NOMO-1 treated with DMSO at 0.1 percent for 48 hours (cell line): ENCODE results near the gene ADARB1.
A peak's percentile ranks its signal among the peaks of the same experiment; 100 is the strongest.

Experiments used
- DNase-seq: peaks from one replicate; lab custom pipeline; 2025; ENCODE audit not compliant: unreplicated experiment; lab: John Stamatoyannopoulos, UW

Gene ADARB1

DNA sequence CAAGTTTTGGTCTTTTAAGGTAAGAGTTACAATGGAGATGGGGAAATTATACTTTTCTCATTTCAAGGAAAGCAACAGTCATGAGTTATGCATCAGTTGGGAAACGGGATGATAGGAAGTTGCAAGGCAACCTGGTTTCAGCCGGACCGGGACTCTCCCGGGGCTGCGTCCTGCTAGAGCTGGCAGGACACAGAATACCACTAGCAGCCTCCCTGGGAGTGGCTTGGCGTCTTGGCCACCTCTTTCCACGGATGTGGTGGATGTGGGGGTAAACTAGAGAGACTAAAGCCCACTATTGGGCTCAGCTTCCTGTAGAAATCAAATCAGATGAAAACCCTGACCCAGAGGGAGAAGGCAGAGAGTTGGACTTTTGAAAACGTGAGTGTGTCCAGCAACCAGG is 71.9 kb downstream of the ADARB1 start:
- DNase-seq, result no peak

DNA sequence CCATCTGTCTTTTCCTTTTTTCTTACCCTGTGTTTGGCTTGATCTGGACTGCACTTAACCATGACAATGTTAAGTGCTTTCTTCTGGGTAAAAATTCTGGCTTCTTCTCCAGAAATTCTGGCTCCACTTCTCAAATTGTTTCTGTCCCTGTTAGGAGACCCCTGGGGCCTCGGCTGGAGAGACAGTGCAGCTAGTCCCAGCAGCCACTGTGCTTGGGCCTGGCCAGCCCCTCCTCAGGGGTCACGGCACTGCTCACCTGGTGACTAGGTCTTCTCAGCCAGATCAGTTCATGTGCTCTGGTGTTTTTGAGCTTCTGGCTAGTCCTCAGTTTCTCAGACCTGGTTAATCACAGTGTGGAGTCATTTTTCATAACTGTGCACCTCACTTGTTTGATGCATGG is 72.4 kb downstream of the ADARB1 start:
- no peak for DNase-seq

DNA sequence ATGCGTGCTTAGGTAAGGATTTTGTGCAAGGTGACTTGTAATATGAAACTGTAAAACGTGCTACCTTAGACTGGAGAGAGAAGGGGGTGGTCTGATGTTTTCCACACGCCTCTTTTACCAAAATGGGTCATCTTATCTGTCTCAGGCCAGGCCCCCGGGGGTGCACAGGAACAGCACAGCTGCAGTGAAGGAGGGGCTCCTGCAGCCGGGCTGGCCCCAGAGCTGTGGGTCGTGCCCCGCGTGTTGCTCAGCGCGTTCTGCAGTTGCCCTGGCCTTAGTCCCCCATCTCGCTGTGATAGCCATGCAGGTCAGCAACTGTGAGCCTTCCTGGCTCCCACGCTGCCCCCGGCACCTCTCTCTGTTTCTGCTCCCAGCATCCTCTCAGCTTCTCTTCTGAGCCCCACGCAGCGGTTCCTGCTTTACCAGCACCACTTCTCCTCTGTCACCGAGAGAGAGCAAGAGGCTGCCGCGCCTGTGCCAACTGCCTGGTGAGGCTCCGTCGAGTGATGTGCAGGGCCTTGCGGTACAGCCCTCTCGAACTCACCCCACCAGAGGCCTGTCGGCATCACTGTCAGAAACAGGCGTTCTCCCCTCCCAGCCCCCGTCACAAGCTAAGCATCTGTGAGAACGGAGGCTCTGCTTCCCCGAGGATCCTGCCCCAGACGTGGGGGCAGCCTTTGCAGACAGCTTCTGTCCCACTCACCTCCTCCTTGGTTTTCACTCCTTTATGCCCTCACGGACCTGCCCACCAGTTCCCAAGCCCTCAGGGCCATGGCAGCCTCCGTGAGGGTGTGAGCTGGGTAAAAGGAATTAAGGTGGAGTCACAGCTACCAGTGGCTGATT is 73.3 kb downstream of the ADARB1 start:
- DNase-seq, result no peak

DNA sequence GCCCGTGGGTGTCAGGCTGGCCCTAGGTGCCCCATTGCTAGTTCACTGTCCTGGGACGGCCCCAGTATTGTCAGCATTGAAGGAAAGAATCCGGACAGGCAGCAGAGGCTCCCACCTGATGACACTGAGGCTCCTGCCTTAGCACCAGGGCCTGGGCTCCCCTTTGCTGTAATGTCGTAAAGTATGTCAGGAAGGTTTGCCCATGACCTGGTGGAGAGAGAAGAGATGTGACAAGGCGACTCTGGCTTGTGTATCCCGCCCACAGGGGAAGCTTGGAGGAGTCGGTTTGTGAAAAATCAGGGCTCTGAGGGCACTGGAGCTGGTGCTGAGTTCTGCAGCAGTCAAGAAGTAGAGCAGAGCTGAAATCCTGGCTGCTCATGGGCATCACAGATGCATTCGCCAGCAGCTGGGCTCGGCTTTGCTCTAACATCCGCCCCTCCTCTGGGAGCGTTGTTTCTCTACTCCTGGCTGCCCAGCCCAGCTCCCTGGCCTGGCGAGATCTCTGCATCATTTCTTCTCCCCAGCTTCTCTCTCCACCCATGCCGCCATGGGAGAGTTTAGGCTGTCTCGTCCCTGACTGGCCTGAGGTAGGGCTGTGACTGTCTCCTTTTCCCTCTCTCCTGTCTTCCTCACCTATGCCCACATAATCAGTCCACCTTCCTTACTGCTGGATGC is 74.1 kb downstream of the ADARB1 start:
- no peak for DNase-seq

DNA sequence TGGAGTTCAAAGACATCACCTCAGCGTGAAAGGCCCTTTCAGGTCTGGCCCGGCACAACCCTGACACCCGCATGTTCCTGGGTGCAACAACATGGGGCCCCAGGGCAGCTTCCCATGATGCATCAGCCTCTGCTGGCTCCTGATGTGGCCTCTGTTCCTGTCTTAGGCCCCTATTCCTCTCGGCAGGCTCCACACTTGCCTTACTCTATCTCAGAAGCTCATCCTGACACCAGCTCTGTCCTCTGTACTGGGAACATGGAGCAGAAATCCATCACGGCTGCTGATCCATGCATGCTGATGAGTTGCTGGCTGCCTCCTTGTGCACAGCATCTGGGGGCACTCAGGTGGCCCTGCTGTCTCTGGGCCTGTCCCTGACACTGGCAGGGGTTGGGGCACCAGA is 74.6 kb downstream of the ADARB1 start:
- no peak for DNase-seq

DNA sequence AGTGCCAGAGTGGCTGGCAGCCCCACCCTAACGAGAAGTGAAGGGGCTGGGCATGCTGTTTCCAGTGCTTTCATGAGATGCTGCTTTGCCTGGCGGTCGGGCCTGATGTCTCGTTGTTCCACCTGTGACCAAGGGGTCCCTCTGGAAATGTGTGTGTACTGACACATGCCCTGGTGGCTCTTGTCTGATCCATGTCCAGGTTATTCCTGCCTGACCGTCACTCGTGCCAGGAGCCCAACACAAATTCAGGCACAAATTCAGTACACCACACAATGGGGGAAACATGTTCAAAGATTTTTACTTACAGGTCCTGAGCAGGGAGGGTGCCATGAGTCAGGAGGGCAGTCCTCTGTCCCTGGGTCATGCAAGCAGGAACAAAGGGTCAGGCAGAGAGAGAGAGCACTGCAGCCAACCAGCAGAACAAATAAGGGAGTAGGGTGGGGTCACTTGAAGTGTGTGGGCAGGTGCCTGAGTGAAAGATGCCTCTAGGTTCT is 76.3 kb downstream of the ADARB1 start:
- no peak for DNase-seq

DNA sequence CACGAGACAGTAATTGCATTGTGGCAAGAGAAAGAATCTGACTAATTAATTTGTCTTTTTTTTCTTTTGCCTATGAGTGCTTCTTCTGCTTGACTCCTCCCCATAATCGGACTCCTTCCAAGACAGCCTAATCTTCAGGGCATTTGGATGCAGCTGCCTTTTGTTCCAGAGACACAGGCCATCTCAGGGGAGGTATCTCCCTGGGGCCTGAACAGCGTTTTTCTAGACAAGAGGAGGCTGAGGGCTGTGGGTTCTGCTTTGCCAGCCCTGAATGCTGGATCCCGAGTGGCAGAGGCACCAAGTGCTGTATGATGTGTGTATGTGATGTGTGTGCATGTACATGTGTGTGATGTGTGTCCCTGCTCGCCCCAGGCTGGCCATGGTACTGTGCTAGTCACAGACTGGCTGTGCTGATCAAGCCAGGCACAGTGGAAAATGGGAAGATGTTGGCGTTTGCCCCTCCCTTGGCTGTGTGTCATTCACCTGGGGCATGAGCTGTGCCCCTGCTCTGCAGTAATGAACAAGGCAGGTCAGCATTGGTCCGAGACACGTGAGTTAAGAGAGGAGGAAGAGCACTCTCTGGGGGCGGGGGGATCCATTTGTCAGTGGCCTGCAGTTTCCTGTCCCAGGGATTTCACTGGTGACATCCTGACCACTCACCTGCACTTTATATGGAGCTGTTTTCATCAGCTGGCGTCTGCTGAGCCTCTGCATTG is 77.2 kb downstream of the ADARB1 start:
- peak; percentile 9 for DNase-seq

DNA sequence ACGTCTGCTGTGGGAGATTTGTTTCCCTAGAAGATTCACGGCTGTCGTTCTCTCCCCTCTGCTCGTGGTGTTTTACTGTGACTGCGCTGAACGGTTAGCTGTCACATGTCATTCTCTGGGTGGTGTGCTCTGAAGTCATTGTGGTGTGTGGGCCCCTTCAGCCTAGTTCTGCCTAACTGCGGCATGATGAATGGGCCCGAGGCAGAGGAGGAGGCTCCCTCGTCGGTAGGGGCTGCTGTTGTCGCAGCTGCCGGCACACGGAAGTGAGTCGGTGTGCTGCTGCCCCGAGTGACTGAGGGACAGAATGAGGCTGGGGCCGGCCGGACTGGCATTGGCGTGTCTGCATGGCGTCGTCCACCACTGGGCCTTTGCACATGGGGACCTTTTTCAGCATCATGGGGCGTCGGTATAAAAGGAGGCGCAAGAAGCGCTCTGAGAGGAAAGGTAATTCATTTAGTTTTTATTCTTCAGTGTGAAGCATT is 77.9 kb downstream of the ADARB1 start:
- peak; percentile 95 for DNase-seq

DNA sequence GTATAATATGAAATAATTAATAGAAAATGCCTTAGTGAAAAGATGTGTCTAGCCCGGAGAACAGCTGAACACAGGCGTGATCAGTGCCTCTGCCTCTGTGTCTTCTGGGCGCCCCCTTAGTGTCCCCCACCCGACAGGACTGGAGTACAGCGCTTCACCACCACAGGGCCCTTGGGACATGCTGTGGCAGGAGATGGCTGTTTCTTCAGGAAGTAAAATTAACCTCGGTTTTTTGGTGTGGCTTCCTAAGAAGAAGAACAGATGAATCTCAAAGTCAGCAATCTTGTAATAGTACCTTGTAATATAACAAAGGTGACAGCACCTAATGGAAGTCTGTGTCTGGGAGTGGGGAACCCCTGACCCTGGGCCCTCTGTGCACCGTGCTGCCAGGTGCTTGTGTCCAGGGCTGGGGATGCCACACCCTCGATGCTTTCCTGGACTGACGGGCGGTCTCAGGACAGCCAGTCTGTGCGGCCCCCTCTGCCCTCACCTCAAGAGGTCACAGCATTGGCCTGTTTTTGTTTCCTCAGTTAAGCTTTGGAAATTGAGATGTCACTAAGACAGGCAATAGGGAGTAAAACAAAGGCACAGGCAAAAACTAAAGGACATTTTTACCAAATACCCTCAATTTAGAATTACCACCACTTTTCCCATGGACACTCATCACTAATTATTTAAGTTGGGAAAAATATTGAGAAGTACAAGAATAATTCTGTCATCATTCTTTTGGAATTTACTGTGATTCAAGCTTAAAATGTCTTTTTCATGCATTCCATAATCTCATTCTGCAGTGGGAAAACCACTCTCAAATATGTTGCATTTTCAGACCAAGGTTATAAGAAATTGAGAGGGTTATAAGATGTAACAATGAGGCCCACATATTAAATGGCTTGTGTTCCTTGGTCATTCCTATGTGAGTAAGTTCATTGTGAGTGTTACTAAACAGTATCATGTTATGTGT is 79.3 kb downstream of the ADARB1 start:
- peak; percentile 38 for DNase-seq

DNA sequence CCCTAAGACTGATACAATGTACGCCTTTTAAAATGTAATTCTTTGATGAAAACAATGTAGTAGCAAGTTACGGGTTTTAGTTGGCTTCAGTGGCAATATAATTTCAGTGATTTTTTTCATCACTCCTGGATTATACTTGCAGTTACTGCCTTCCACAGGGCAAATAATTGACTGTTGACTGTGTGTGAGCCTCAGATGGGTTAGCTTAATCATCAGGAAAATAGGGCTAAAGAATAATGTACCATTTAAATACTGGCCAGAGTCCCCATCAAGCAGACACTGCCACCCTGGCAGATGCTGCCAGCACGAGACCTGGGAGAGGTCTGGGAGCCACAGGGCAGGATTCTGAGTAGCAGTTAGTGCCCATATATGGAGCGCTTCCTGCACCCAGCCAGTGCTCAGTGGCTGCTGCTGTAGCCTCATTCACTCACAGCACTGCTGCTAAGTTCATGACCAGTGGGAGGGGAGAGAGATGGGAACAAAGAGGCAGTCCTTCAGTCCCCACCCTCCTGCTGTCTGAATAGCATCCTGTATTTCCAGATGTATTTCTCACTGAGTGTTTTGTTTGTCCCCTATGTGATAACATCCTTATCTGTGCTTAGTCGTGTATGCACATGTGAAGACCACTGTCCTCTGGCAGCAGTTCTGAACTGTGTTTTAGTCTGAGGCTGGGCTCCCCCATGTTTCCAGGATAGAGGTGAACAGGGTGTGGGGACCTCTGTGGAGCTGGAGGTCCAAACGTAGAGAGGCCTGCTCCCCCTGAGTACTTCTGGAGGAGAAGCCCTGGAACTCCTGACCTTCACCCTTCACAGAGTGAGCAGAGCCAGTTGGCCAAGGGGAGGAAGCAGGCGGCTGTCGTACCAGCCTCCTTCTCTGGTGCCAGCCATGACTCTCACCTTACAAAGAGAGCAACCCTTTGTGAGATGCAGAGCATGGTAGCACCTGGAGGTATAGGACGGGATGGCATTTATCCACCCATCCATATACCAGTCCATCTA is 80.4 kb downstream of the ADARB1 start:
- DNase-seq, result no peak

DNA sequence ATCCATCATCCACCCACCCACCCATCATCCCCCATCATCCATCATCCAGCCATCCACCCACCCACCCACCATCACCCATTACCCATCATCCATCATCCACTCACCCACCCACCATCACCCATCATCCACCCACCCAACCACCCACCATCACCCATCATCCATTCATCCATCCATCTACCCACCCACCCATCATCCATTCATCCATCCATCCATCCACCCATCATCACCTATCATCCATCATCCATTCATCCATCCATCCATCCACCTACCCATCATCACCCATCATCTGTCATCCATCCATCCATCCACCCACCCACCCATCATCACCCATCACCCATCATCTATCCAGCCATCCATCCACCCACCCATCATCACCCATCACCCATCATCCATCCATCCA is 81.5 kb downstream of the ADARB1 start:
- DNase-seq, result no peak

DNA sequence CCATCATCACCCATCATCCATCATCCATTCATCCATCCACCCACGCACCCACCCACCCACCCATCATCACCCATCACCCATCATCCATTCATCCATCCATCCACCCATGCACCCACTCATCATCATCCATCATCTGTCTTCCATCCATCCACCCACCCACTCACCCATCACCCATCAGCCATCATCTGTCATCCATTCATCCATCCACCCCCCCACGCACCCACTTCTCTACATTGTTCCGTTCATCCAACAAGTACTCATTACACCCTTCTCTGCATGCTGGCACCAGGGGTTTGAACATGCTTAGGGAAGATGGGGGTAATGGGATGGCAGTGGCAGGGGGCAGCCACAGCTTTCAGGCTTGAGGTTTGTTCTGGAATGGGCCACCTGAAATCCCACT is 82.1 kb downstream of the ADARB1 start:
- DNase-seq, result no peak

DNA sequence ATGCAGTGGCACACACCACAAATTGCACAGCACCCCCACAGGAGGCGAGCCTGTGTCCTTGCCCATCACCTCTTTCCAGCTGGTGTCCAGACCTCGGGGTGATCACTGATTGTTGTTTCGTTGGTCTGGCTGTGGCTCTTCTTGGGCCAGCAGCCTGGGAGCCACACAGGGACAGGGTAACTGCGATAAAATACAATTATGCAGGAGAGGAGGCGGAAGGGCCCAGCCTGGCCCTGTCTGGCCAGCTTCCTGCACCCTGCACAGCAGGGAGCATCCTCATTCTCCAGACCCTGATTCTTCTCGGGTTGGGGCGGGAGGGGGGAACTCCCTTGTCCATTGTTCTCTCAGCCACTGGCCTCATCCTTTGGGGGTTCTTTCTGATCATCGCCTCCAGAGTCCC is 83.6 kb downstream of the ADARB1 start:
- no peak for DNase-seq

DNA sequence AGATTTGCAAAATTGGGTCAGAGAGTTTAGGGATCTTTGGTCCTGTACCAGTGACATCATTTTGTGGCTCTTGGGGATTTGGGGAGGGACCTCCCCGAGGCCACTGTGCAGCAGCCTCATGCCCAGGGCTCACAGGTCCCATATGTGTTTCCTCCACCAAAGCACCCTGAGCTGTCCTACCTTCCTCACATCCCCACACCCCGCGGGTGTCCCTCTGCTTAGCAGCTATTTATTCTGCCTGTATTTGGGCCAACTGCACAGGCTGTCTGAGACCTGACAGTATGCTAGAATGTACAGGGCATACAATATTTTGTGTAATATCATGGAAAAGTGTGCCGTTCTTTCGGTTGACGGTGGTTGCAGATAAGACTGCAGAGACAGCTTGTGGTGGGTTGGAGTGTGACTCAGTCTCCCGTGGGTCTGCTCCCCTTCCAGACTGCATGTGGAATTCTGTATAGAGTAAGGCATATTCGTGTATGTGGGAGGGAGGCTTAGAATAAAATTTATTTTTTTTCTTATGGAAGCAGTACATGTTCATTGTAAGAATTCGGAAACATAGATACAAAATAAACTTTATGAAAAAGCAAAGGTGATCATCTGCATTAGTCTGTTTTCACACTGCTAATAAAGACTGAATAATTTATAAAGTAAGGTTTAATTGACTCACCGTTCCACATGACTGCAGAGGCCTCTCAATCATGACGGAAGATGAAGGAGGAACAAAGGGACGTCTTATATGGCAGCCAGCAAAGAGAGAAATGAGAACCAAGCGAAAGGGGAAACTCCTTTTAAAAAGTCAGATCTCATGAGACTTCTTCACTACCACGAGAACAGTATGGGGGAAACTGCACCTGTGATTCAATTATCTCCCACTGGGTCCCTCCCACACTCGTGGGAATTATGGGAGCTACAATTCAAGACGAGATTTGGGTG is 84.4 kb downstream of the ADARB1 start:
- no peak for DNase-seq

DNA sequence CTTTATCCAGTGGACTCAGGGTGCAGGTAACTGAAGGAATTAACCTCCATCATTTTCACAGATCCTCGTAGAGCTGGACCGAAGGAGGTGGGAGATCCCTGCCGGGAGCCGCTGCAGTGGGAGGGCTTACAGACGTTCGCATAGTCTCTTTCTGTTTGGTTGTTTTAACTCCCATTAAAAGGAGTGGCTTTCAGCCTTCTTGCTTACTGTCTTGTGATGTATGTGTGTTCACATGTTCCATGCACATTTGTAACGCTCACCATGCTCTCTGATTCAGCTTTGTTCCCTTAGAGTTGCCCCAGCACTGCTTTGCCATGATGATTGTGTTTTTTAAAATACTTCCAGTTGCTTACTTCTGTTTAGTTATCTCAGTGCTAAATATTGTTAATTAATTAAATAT is 85.8 kb downstream of the ADARB1 start:
- no peak for DNase-seq

DNA sequence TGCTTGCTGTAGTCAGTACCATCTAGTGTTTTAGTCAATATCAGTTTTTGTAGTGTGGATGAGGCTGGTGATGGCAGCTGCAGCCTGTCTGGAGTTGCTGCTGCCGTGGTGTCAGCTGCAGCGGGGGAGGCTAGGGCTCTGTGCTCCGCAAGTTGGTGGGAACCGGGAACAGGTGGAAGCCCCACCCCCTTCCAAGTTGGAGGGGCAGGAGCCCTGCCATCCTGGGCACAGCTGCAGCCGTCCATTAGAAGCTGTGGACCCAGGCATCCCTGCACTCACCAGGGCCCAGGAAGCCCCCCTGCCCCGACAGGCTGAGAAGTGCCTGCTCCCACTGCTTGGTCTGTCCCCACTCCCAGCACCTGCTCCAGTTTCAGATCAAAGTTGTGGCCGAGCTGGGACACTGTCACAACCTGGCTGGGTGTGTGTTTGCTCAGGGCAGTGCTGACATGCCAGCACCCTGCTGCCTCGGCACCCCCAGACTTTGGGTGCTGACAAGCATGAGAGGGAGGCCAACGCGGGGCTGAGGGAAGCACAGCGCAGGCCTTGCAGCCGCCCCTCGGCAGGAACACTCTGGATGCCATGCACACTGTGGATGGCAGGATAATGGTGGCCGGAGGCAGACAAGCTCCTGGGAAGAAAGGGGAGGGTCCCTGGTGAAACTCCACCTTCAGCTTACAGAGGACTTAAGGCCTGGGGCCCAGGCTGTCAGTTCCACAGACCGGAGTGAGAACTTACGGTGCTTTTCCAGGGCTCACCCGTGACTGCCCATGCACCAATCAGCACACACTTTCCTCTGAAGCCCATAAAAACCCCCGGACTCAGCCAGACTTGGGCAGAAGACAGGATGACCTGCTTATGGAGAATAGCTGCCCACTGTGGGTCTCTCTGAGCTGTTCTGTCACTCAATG is 86.9 kb downstream of the ADARB1 start:
- no peak for DNase-seq

DNA sequence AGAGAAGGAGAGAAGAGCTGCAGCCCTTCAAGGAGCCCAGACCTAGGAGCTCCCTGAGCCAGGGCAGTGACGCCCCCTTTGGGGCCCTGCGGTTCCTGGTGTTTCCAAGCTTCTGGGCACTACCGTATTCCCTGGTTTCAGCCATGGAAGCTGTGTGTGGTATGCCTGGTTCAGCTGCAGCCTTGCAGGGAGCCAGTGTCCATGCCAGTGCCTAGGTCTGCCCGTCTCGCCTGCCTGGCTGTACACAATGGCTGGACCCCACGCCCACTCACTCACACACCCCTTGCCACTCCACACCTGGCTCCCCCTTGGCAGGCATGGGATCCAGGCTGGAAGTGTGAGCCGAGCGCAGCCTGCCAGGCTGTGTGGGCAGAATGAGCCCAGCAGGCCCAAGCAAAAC is 87.7 kb downstream of the ADARB1 start:
- no peak for DNase-seq
